Epithelial cell of proximal tubule (primary cell): ENCODE data around the gene TEPSIN. TPM values are rescaled to one million over a fixed set of nuclear protein-coding genes. Genes with fewer than 3 reads are reported as not detected.

Source experiments
- DNase-seq: peaks from one replicate; pipeline ENCODE4 v3.0.0-alpha.2; 2011; ENCODE audit warnings: low read depth
- H3K4me3 ChIP-seq: 2 replicates; pipeline ENCODE4 v1.5.1; 2011; ENCODE audit warnings: low read depth, mild to moderate bottlenecking, low read length
- total RNA-seq: library from RNA; depleted of rRNA; stranded (reverse); fragments of >200 nt; gene quantifications from 2 replicates; pipeline ENCODE4 v1.2.3, GENCODE V29; 2015
- TF ChIP-seq, protein P1 (sequence below): conservative IDR thresholded peaks from 2 replicates; pipeline ENCODE4 v1.5.1; 2012; ENCODE audit warnings: low read depth, mild to moderate bottlenecking, low read length

TEPSIN gene
- total RNA-seq, 1 donor from 2014 or later: 37.3 TPM

DNA sequence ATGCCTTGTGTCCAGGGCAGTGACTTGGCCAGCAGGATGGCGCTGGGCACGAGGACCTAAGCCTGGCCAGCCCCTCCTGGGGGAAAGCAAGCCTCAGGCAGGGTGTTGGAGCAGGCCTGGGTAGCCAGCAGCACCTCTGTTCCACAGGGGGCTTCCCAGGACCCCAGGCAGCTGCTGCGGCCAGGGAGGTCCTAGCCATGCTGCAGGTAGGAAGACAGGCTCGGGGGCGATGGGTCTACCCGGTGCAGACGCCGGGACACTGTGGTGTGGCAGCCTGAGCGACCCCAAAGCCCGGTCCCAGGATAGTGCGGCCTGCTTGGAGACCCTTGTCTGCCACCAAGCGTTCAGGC lies 50.4 kb downstream of the TEPSIN start:
- DNase-seq: no peak
- no peak overlapping the region for H3K4me3 ChIP-seq
- TF ChIP-seq, protein P1, sequence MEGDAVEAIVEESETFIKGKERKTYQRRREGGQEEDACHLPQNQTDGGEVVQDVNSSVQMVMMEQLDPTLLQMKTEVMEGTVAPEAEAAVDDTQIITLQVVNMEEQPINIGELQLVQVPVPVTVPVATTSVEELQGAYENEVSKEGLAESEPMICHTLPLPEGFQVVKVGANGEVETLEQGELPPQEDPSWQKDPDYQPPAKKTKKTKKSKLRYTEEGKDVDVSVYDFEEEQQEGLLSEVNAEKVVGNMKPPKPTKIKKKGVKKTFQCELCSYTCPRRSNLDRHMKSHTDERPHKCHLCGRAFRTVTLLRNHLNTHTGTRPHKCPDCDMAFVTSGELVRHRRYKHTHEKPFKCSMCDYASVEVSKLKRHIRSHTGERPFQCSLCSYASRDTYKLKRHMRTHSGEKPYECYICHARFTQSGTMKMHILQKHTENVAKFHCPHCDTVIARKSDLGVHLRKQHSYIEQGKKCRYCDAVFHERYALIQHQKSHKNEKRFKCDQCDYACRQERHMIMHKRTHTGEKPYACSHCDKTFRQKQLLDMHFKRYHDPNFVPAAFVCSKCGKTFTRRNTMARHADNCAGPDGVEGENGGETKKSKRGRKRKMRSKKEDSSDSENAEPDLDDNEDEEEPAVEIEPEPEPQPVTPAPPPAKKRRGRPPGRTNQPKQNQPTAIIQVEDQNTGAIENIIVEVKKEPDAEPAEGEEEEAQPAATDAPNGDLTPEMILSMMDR: no peak

GRCh38 chr17:81187586-81188490 lies 51.0 kb downstream of the TEPSIN start:
- TF ChIP-seq, protein P1: no peak
- DNase-seq: no peak
- H3K4me3 ChIP-seq: no peak overlapping the region

DNA sequence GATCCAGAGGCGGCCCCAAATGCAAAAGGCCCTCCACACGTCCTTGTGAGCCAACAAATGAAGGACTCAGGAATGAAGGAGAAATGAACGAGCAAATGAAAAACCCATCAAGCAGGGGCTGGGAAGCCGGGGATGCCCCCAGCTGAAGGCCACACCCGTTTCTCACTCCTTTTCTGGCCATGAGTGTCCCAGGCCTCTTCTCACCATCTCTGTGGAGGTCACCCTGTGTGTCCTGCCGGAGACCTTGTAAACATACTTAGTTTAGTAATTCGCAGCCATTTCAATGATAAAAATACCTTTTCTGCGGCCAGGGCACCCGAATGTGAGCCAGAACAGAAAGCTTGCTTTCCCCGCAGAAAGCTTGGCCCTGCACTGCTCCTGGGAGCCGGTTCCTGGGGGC lies 51.7 kb downstream of the TEPSIN start:
- TF ChIP-seq, protein P1: no peak
- DNase-seq: no peak
- H3K4me3 ChIP-seq: no peak overlapping the region

DNA sequence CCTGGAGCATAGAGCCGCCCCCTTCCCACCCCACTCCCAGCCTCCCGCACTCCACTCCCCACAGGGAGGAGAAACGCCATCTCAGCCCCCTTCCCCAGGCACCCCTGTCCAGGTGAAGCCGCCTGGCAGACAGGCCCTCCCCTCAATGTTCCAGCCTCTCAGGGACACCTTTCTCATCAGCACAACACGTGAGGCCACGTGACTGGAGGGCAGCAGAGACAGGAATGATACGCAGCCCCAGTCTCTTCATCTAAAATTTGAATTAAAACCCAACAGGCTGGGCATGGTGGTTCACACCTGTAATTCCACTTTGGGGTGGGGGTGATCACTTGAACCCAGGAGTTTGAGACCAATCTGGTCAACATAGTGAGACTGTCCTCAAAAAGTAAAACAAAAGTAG lies 52.7 kb downstream of the TEPSIN start:
- DNase-seq: no peak
- TF ChIP-seq, protein P1: no peak
- H3K4me3 ChIP-seq: no peak overlapping the region

- no peak for DNase-seq
- TF ChIP-seq, protein P1: no peak
- H3K4me3 ChIP-seq: no peak overlapping the region
Measured at GRCh38 chr17:81184555-81184954, 54.3 kb downstream of the TEPSIN start.

DNA sequence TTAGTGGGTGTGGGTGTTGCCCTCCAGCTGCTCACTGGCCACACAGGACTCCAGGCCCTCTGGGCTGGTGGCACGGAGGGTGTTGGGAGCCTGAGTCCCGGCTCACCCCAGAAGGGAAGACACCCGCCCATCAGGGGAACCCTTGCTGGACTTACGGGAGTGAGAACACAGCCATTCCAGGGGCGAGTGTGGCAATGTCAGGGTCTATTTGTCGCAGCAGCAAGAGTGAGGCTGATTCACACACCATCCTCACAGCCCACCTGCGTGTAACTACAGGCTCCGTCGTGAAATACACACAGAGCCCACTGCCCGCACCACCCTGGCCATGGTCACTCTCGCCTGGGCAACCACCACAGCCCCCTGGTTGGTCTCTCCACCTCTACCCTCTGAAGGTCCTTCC lies 55.0 kb downstream of the TEPSIN start:
- H3K4me3 ChIP-seq: no peak overlapping the region
- DNase-seq: no peak
- TF ChIP-seq, protein P1: no peak

GRCh38 chr17:81183316-81183715 lies 55.5 kb downstream of the TEPSIN start:
- TF ChIP-seq, protein P1: no peak
- DNase-seq: no peak
- H3K4me3 ChIP-seq: no peak overlapping the region
